ENCODE measurements around the gene MRLN. TPM values are rescaled to one million over a fixed set of nuclear protein-coding genes. Genes with fewer than 3 reads are reported as not detected.

Gene MRLN
- total RNA-seq, 2 experiments from 2014 or later, result not detected

- CTCF ChIA-PET (ENCODE audit: unreplicated experiment), result no interaction called here
These were observed 9.2 kb upstream of the MRLN start for GRCh38 chr10:59762505-59762904.

GRCh38 chr10:59757966-59758365 lies 4.7 kb upstream of the MRLN start:
- TF ChIP-seq EZH2phosphoT487 (IDR thresholded peaks at IDR 0.05; ENCODE audit: borderline replicate concordance, low read depth, low read length), result no peak
- TF ChIP-seq, protein P1, sequence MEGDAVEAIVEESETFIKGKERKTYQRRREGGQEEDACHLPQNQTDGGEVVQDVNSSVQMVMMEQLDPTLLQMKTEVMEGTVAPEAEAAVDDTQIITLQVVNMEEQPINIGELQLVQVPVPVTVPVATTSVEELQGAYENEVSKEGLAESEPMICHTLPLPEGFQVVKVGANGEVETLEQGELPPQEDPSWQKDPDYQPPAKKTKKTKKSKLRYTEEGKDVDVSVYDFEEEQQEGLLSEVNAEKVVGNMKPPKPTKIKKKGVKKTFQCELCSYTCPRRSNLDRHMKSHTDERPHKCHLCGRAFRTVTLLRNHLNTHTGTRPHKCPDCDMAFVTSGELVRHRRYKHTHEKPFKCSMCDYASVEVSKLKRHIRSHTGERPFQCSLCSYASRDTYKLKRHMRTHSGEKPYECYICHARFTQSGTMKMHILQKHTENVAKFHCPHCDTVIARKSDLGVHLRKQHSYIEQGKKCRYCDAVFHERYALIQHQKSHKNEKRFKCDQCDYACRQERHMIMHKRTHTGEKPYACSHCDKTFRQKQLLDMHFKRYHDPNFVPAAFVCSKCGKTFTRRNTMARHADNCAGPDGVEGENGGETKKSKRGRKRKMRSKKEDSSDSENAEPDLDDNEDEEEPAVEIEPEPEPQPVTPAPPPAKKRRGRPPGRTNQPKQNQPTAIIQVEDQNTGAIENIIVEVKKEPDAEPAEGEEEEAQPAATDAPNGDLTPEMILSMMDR (conservative IDR thresholded peaks at IDR 0.05; ENCODE audit: low read length), result no peak
- Histone ChIP-seq H3K4me1 (ENCODE audit: insufficient read depth, low read length, poor library complexity, severe bottlenecking) (no peaks in the 10 kb centered on the region), H3K9me3 (ENCODE audit: low read length) (no peaks in the 10 kb centered on the region), H3K36me3 (ENCODE audit: insufficient read depth, low read length) (no peaks in the 10 kb centered on the region), H3K27ac (ENCODE audit: low read depth, low read length, poor library complexity, severe bottlenecking) (no peak overlapping the region), H3K9me2 (ENCODE audit: insufficient read depth, low read length) (no peaks in the 10 kb centered on the region), H2AFZ (ENCODE audit: low read length) (no peak overlapping the region), H3K4me2 (ENCODE audit: low read length) (no peak overlapping the region), H4K20me1 (ENCODE audit: insufficient read depth, low read length) (no peaks in the 10 kb centered on the region), H3K79me2 (ENCODE audit: insufficient read depth, low read depth, low read length) (no peaks in the 10 kb centered on the region), H3K4me3 (ENCODE audit: low read depth, low read length, poor library complexity, severe bottlenecking) (no peak overlapping the region)
- intact Hi-C loops (cut with micrococcal nuclease; ENCODE audit: unreplicated experiment), result no loop called here
- BruUV-seq (replicated peaks), result no TSS peak
- ChIA-PET POLR2A (interaction anchor here (0.6 kb wide), 1 partner anchor 636 kb away, joined by 3 read pairs; no protein-coding TSS in a partner anchor), CTCF (ENCODE audit: unreplicated experiment) (no interaction called here)
- no peak for DNase-seq (ENCODE audit: low spot score)

More at GRCh38 chr10:59762505-59762904, 9.2 kb upstream of the MRLN start:
- H3K9me3 ChIP-seq (ENCODE audit: low read length), result no peaks in the 10 kb centered on the region
- no peaks in the 10 kb centered on the region for H4K20me1 ChIP-seq (ENCODE audit: insufficient read depth, low read length)
- no peak overlapping the region for H3K4me3 ChIP-seq (ENCODE audit: low read depth, low read length, poor library complexity, severe bottlenecking)
- no peaks in the 10 kb centered on the region for H3K9me2 ChIP-seq (ENCODE audit: insufficient read depth, low read length)
- no peak for TF ChIP-seq EZH2phosphoT487 (IDR thresholded peaks at IDR 0.05; ENCODE audit: borderline replicate concordance, low read depth, low read length)
- TF ChIP-seq, protein P1 (conservative IDR thresholded peaks at IDR 0.05; ENCODE audit: low read length), result no peak
- intact Hi-C loops (cut with micrococcal nuclease; ENCODE audit: unreplicated experiment), result no loop called here
- H2AFZ ChIP-seq (ENCODE audit: low read length), result no peak overlapping the region
- no peaks in the 10 kb centered on the region for H3K79me2 ChIP-seq (ENCODE audit: insufficient read depth, low read depth, low read length)
- no peak overlapping the region for H3K4me2 ChIP-seq (ENCODE audit: low read length)
- no peaks in the 10 kb centered on the region for H3K4me1 ChIP-seq (ENCODE audit: insufficient read depth, low read length, poor library complexity, severe bottlenecking)
- no peaks in the 10 kb centered on the region for H3K36me3 ChIP-seq (ENCODE audit: insufficient read depth, low read length)
- no peak for DNase-seq (ENCODE audit: low spot score)
- no peak overlapping the region for H3K27ac ChIP-seq (ENCODE audit: low read depth, low read length, poor library complexity, severe bottlenecking)
- POLR2A ChIA-PET, result interaction anchor here (0.7 kb wide), 1 partner anchor 425 kb away, joined by 4 read pairs; no protein-coding TSS in a partner anchor
- BruUV-seq (replicated peaks), result no TSS peak

GRCh38 chr10:59754951-59755350 lies 1.7 kb upstream of the MRLN start:
- no peaks in the 10 kb centered on the region for H3K9me3 ChIP-seq (ENCODE audit: low read length)
- H3K4me2 ChIP-seq (ENCODE audit: low read length), result no peak overlapping the region
- no peaks in the 10 kb centered on the region for H3K36me3 ChIP-seq (ENCODE audit: insufficient read depth, low read length)
- H3K4me3 ChIP-seq (ENCODE audit: low read depth, low read length, poor library complexity, severe bottlenecking), result no peak overlapping the region
- H3K4me1 ChIP-seq (ENCODE audit: insufficient read depth, low read length, poor library complexity, severe bottlenecking), result no peaks in the 10 kb centered on the region
- DNase-seq (ENCODE audit: low spot score), result no peak
- H3K9me2 ChIP-seq (ENCODE audit: insufficient read depth, low read length), result no peaks in the 10 kb centered on the region
- H4K20me1 ChIP-seq (ENCODE audit: insufficient read depth, low read length), result no peaks in the 10 kb centered on the region
- intact Hi-C loops (cut with micrococcal nuclease; ENCODE audit: unreplicated experiment), result no loop called here
- no peak overlapping the region for H2AFZ ChIP-seq (ENCODE audit: low read length)
- no peak overlapping the region for H3K27ac ChIP-seq (ENCODE audit: low read depth, low read length, poor library complexity, severe bottlenecking)
- no peaks in the 10 kb centered on the region for H3K79me2 ChIP-seq (ENCODE audit: insufficient read depth, low read depth, low read length)
- ChIA-PET CTCF (ENCODE audit: unreplicated experiment) (no interaction called here), POLR2A (no interaction called here)
- no peak for TF ChIP-seq EZH2phosphoT487 (IDR thresholded peaks at IDR 0.05; ENCODE audit: borderline replicate concordance, low read depth, low read length)
- TF ChIP-seq, protein P1 (conservative IDR thresholded peaks at IDR 0.05; ENCODE audit: low read length), result no peak
- no TSS peak for BruUV-seq (replicated peaks)

Measured in OCI-LY7 (cell line).